Measurements from ENCODE around the gene GCLM. TPM values are rescaled to one million over a fixed set of nuclear protein-coding genes. Genes with fewer than 3 reads are reported as not detected.
"Not testable (repeated sequence)": the region's sequence is repeated elsewhere in the genome, so short reads cannot be mapped to it uniquely, and the experiment has no call there.

Gene GCLM
- total and polyA plus RNA-seq, 9 donors, result 4.5 to 9.9 (median 7.6) TPM

GRCh38 chr1:93919780-93920179, 10.6 kb upstream of the GCLM start:
- H3K9me3 ChIP-seq (replicated peaks; ENCODE audit: control insufficient read depth, low read depth, low read length), result no peaks in the 10 kb centered on the region
- WGBS (ENCODE audit: insufficient coverage), result no CpG with 5 or more reads among the region's 1 CpG
- DNase-seq, result no peak

GRCh38 chr1:93917302-93917701, 8.1 kb upstream of the GCLM start:
- Histone ChIP-seq H3K27ac (ENCODE audit: low read length) (no peak overlapping the region), H3K4me3 (ENCODE audit: low read length) (no peak overlapping the region), H3K27me3 (ENCODE audit: control insufficient read depth, insufficient read depth, low read length) (no peaks in the 10 kb centered on the region), H3K36me3 (ENCODE audit: control insufficient read depth, insufficient read depth, low read length) (no peaks in the 10 kb centered on the region), H3K4me1 (ENCODE audit: control insufficient read depth, insufficient read depth, low read length) (no peaks in the 10 kb centered on the region), H3K9me3 (replicated peaks; ENCODE audit: control insufficient read depth, low read depth, low read length) (no peaks in the 10 kb centered on the region)
- no peak for DNase-seq
- 93% methylated on average over 2 of the region's 10 CpGs for WGBS (ENCODE audit: insufficient coverage)

More at GRCh38 chr1:93919780-93920179, 10.6 kb upstream of the GCLM start:
- no peaks in the 10 kb centered on the region for H3K27me3 ChIP-seq (ENCODE audit: control insufficient read depth, insufficient read depth, low read length)
- H3K36me3 ChIP-seq (ENCODE audit: control insufficient read depth, insufficient read depth, low read length), result no peaks in the 10 kb centered on the region
- H3K4me3 ChIP-seq (ENCODE audit: low read length), result no peak overlapping the region
- H3K4me1 ChIP-seq (ENCODE audit: control insufficient read depth, insufficient read depth, low read length), result no peaks in the 10 kb centered on the region
- H3K27ac ChIP-seq (ENCODE audit: low read length), result no peak overlapping the region

- H3K9me3 ChIP-seq (replicated peaks; ENCODE audit: control insufficient read depth, low read depth, low read length); H3K27me3 ChIP-seq (ENCODE audit: control insufficient read depth, insufficient read depth, low read length); DNase-seq; H3K27ac ChIP-seq (ENCODE audit: low read length); H3K4me1 ChIP-seq (ENCODE audit: control insufficient read depth, insufficient read depth, low read length); H3K36me3 ChIP-seq (ENCODE audit: control insufficient read depth, insufficient read depth, low read length); H3K4me3 ChIP-seq (ENCODE audit: low read length): not testable (repeated sequence)
- WGBS (ENCODE audit: insufficient coverage), result no CpG with 5 or more reads among the region's 3 CpGs
These were observed 1.6 kb upstream of the GCLM start for GRCh38 chr1:93910880-93911279.

- DNase-seq, result no peak
- WGBS (ENCODE audit: insufficient coverage), result no CpG with 5 or more reads among the region's 4 CpGs
- Histone ChIP-seq H3K9me3 (replicated peaks; ENCODE audit: control insufficient read depth, low read depth, low read length) (no peaks in the 10 kb centered on the region), H3K36me3 (ENCODE audit: control insufficient read depth, insufficient read depth, low read length) (no peaks in the 10 kb centered on the region), H3K4me3 (ENCODE audit: low read length) (no peak overlapping the region), H3K4me1 (ENCODE audit: control insufficient read depth, insufficient read depth, low read length) (peaks cover 4% of the 10 kb centered on the region), H3K27ac (ENCODE audit: low read length) (no peak overlapping the region), H3K27me3 (ENCODE audit: control insufficient read depth, insufficient read depth, low read length) (no peaks in the 10 kb centered on the region)
These were observed 1.1 kb upstream of the GCLM start for GRCh38 chr1:93910305-93910704.

- peaks cover 4% of the 10 kb centered on the region for H3K4me1 ChIP-seq (ENCODE audit: control insufficient read depth, insufficient read depth, low read length)
- H3K4me3 ChIP-seq (ENCODE audit: low read length), result peak overlapping the region; percentile 62
- H3K27ac ChIP-seq (ENCODE audit: low read length), result no peak overlapping the region
- no peaks in the 10 kb centered on the region for H3K36me3 ChIP-seq (ENCODE audit: control insufficient read depth, insufficient read depth, low read length)
- H3K9me3 ChIP-seq (replicated peaks; ENCODE audit: control insufficient read depth, low read depth, low read length), result no peaks in the 10 kb centered on the region
- under 1% methylated on average over 47 of the region's 49 CpGs for WGBS (ENCODE audit: insufficient coverage)
- peak; percentile 28 for DNase-seq
- no peaks in the 10 kb centered on the region for H3K27me3 ChIP-seq (ENCODE audit: control insufficient read depth, insufficient read depth, low read length)
These were observed 660 bp downstream of the GCLM start for GRCh38 chr1:93908394-93909145.

- DNase-seq, result peak; percentile 35
- H3K4me3 ChIP-seq (ENCODE audit: low read length), result no peak overlapping the region
- H3K27me3 ChIP-seq (ENCODE audit: control insufficient read depth, insufficient read depth, low read length), result no peaks in the 10 kb centered on the region
- no peak overlapping the region for H3K27ac ChIP-seq (ENCODE audit: low read length)
- H3K36me3 ChIP-seq (ENCODE audit: control insufficient read depth, insufficient read depth, low read length), result no peaks in the 10 kb centered on the region
- H3K4me1 ChIP-seq (ENCODE audit: control insufficient read depth, insufficient read depth, low read length), result peaks cover 4% of the 10 kb centered on the region
- no CpG with 5 or more reads among the region's 3 CpGs for WGBS (ENCODE audit: insufficient coverage)
- no peaks in the 10 kb centered on the region for H3K9me3 ChIP-seq (replicated peaks; ENCODE audit: control insufficient read depth, low read depth, low read length)
These were observed 1.5 kb downstream of the GCLM start for GRCh38 chr1:93907718-93908117.

GRCh38 chr1:93906480-93906879, 2.8 kb downstream of the GCLM start:
- Histone ChIP-seq H3K27me3 (ENCODE audit: control insufficient read depth, insufficient read depth, low read length) (no peaks in the 10 kb centered on the region), H3K27ac (ENCODE audit: low read length) (no peak overlapping the region), H3K36me3 (ENCODE audit: control insufficient read depth, insufficient read depth, low read length) (no peaks in the 10 kb centered on the region), H3K9me3 (replicated peaks; ENCODE audit: control insufficient read depth, low read depth, low read length) (no peaks in the 10 kb centered on the region), H3K4me1 (ENCODE audit: control insufficient read depth, insufficient read depth, low read length) (peaks cover 4% of the 10 kb centered on the region), H3K4me3 (ENCODE audit: low read length) (no peak overlapping the region)
- DNase-seq, result no peak
- WGBS (ENCODE audit: insufficient coverage), result no CpG with 5 or more reads among the region's 3 CpGs

GRCh38 chr1:93905734-93906133, 3.5 kb downstream of the GCLM start:
- Histone ChIP-seq H3K27ac (ENCODE audit: low read length) (no peak overlapping the region), H3K9me3 (replicated peaks; ENCODE audit: control insufficient read depth, low read depth, low read length) (no peaks in the 10 kb centered on the region), H3K36me3 (ENCODE audit: control insufficient read depth, insufficient read depth, low read length) (no peaks in the 10 kb centered on the region), H3K27me3 (ENCODE audit: control insufficient read depth, insufficient read depth, low read length) (no peaks in the 10 kb centered on the region), H3K4me3 (ENCODE audit: low read length) (no peak overlapping the region), H3K4me1 (ENCODE audit: control insufficient read depth, insufficient read depth, low read length) (peaks cover 4% of the 10 kb centered on the region)
- no peak for DNase-seq
- no CpG with 5 or more reads among the region's 2 CpGs for WGBS (ENCODE audit: insufficient coverage)

- DNase-seq, result no peak
- WGBS (ENCODE audit: insufficient coverage), result no CpG with 5 or more reads among the region's 1 CpG
- H3K4me3 ChIP-seq (ENCODE audit: low read length), result no peak overlapping the region
- H3K27ac ChIP-seq (ENCODE audit: low read length), result no peak overlapping the region
- peaks cover 4% of the 10 kb centered on the region for H3K4me1 ChIP-seq (ENCODE audit: control insufficient read depth, insufficient read depth, low read length)
- no peaks in the 10 kb centered on the region for H3K27me3 ChIP-seq (ENCODE audit: control insufficient read depth, insufficient read depth, low read length)
- H3K36me3 ChIP-seq (ENCODE audit: control insufficient read depth, insufficient read depth, low read length), result no peaks in the 10 kb centered on the region
- H3K9me3 ChIP-seq (replicated peaks; ENCODE audit: control insufficient read depth, low read depth, low read length), result no peaks in the 10 kb centered on the region
These were observed 4.2 kb downstream of the GCLM start for GRCh38 chr1:93905051-93905450.

GRCh38 chr1:93904228-93904627, 5.0 kb downstream of the GCLM start:
- no peaks in the 10 kb centered on the region for H3K9me3 ChIP-seq (replicated peaks; ENCODE audit: control insufficient read depth, low read depth, low read length)
- no peaks in the 10 kb centered on the region for H3K36me3 ChIP-seq (ENCODE audit: control insufficient read depth, insufficient read depth, low read length)
- no CpG with 5 or more reads among the region's 2 CpGs for WGBS (ENCODE audit: insufficient coverage)
- peaks cover 4% of the 10 kb centered on the region for H3K4me1 ChIP-seq (ENCODE audit: control insufficient read depth, insufficient read depth, low read length)
- DNase-seq, result peak; percentile 39
- no peak overlapping the region for H3K27ac ChIP-seq (ENCODE audit: low read length)
- H3K27me3 ChIP-seq (ENCODE audit: control insufficient read depth, insufficient read depth, low read length), result no peaks in the 10 kb centered on the region
- H3K4me3 ChIP-seq (ENCODE audit: low read length), result no peak overlapping the region

Measured in muscle of leg (tissue), 11 donors.